Keratinocyte (primary cell): ENCODE results near the gene KRT5. TPM values are rescaled to one million over a fixed set of nuclear protein-coding genes. Genes with fewer than 3 reads are reported as not detected.
A peak's percentile ranks its signal among the peaks of the same experiment; 100 is the strongest.

Experiments
- DNase-seq: peaks from one replicate; pipeline ENCODE4 v3.0.0-alpha.2; 2011; ENCODE audit warnings: low read depth, missing footprints, low spot score
- FAIRE-seq: peaks from 2 replicates; lab custom pipeline; 2011; peaks lifted over from hg19 to GRCh38; lab: Jason Lieb, UNC
- H2AFZ ChIP-seq: 2 replicates; pipeline ENCODE4 v1.6.0; 2012; ENCODE audit warnings: low read length, control low read depth, inconsistent platforms; ENCODE audit not compliant: control insufficient read depth
- H3K27ac ChIP-seq: 2 replicates; pipeline ENCODE4 v1.5.1; 2011; ENCODE audit warnings: low read length; ENCODE audit not compliant: control insufficient read depth, insufficient read depth
- H3K27me3 ChIP-seq: 3 replicates; pipeline ENCODE4 v1.6.0; 2011; ENCODE audit warnings: low read length; ENCODE audit not compliant: control insufficient read depth, insufficient read depth; ENCODE audit errors: extremely low read depth
- H3K36me3 ChIP-seq, 2 experiments: 2 replicates in 1 of 2; 3 replicates in 1 of 2; pipeline ENCODE4 v1.5.1; 2011; ENCODE audit warnings: low read length in 2 of 2, mild to moderate bottlenecking in 1 of 2; ENCODE audit not compliant: control insufficient read depth in 2 of 2, insufficient read depth in 2 of 2; ENCODE audit errors: extremely low read depth in 1 of 2
- H3K4me1 ChIP-seq: 3 replicates; pipeline ENCODE4 v1.5.1; 2011; ENCODE audit warnings: low read length; ENCODE audit not compliant: control insufficient read depth, insufficient read depth; ENCODE audit errors: extremely low read depth
- H3K4me2 ChIP-seq: 3 replicates; pipeline ENCODE4 v1.6.0; 2011; ENCODE audit warnings: low read depth, low read length; ENCODE audit not compliant: control insufficient read depth, insufficient read depth; ENCODE audit errors: extremely low read depth
- H3K4me3 ChIP-seq, 3 experiments: fragments of 200-600 bp in 1 of 3; sonication (generic) in 1 of 3; 2 replicates in 2 of 3; 3 replicates in 1 of 3; pipeline ENCODE4 v1.5.1; 2011 to 2016; ENCODE audit warnings: low read length in 3 of 3, mild to moderate bottlenecking in 3 of 3, control low read depth in 2 of 3, inconsistent platforms in 1 of 3, low read depth in 1 of 3, mixed read lengths in 1 of 3, mixed run types in 1 of 3, moderate library complexity in 1 of 3; ENCODE audit not compliant: control insufficient read depth in 2 of 3, insufficient read depth in 2 of 3; ENCODE audit errors: extremely low read depth in 1 of 3
- H3K79me2 ChIP-seq: 2 replicates; pipeline ENCODE4 v1.6.0; 2012; ENCODE audit warnings: low read length; ENCODE audit not compliant: control insufficient read depth, insufficient read depth
- H3K9ac ChIP-seq: 3 replicates; pipeline ENCODE4 v1.6.0; 2011; ENCODE audit warnings: low read length; ENCODE audit not compliant: control insufficient read depth, insufficient read depth; ENCODE audit errors: extremely low read depth
- H3K9me1 ChIP-seq: 3 replicates; pipeline ENCODE4 v1.6.0; 2011; ENCODE audit warnings: low read length; ENCODE audit not compliant: control insufficient read depth, insufficient read depth; ENCODE audit errors: extremely low read depth
- H3K9me3 ChIP-seq: 2 replicates; pipeline ENCODE4 v1.5.1; 2012; ENCODE audit warnings: low read depth, low read length; ENCODE audit not compliant: control insufficient read depth
- H4K20me1 ChIP-seq: 3 replicates; pipeline ENCODE4 v1.6.0; 2011; ENCODE audit warnings: low read length; ENCODE audit not compliant: control insufficient read depth, insufficient read depth; ENCODE audit errors: extremely low read depth
- CTCF ChIP-seq, 3 experiments: IDR thresholded peaks in 1 of 3; conservative IDR thresholded peaks in 1 of 3; optimal IDR thresholded peaks in 1 of 3; 2 replicates in 2 of 3; 3 replicates in 1 of 3; pipeline versions ENCODE3 to v1.5.1; 2011; ENCODE audit warnings: low read length in 3 of 3, mild to moderate bottlenecking in 3 of 3, moderate library complexity in 2 of 3, control low read depth in 1 of 3, inconsistent platforms in 1 of 3; ENCODE audit not compliant: insufficient read depth in 2 of 3; ENCODE audit errors: extremely low read depth in 1 of 3
- EZH2 ChIP-seq: IDR thresholded peaks from one replicate; pipeline ENCODE4 v1.6.1; 2012; ENCODE audit warnings: inconsistent platforms, mild to moderate bottlenecking, low read length, moderate library complexity
- dilution Hi-C: fragments of 300-500 bp; cut with MboI; formaldehyde crosslinking; loops from one replicate; pipeline ENCODE4 v1.7.0; 2020; ENCODE audit warnings: low sequenced_read_pairs; ENCODE audit not compliant: extremely low pct_ligation_motif_present
- polyA plus RNA-seq, 5 experiments: library from polyadenylated mRNA; depleted of rRNA in 3 of 5; stranded (reverse) in 3 of 5; stranded (forward) in 1 of 5; unstranded in 1 of 5; fragments of >200 nt; gene quantifications; 1 replicate in 1 of 5; 2 replicates in 3 of 5; 3 replicates in 1 of 5; pipeline versions ENCODE4 v1.2.1 to v1.2.3, GENCODE V29; 2011 to 2012; ENCODE audit warnings: missing spikeins in 2 of 5, low read depth in 1 of 5, low replicate concordance in 1 of 5

The KRT5 gene
- polyA plus RNA-seq, 1 donor (not counting 4 experiments of a cell fraction or from before 2014, with no cell fraction given), result 15,814 TPM

GRCh38 chr12:52524898-52525591 is 4.9 kb upstream of the KRT5 start:
- Histone ChIP-seq H3K27me3 (no peaks in the 10 kb centered on the region), H3K9me1 (no peaks in the 10 kb centered on the region), H3K79me2 (peaks cover 1% of the 10 kb centered on the region), H3K9me3 (no peaks in the 10 kb centered on the region), H3K36me3 (no peaks in the 10 kb centered on the region), H3K4me3 (peak overlapping the region; percentile 19 to 70 (median 55)), H3K27ac (peak overlapping the region; percentile 98), H4K20me1 (peaks cover under 1% of the 10 kb centered on the region), H3K9ac (peak overlapping the region; percentile 92), H3K4me1 (peaks cover 64% of the 10 kb centered on the region), H3K4me2 (peak overlapping the region; percentile 96), H2AFZ (peak overlapping the region; percentile 36)
- TF ChIP-seq EZH2 (no peak), CTCF (optimal IDR thresholded peaks at IDR 0.05 in 1 of 3, IDR thresholded peaks at IDR 0.05 in 1 of 3, conservative IDR thresholded peaks at IDR 0.05 in 1 of 3; ENCODE audit: extremely low read depth in 1 of 3, insufficient read depth in 2 of 3, low read length in 3 of 3) (no peak)
- no peak for FAIRE-seq
- peak; percentile 75 for DNase-seq
- dilution Hi-C loops, result no loop called here

GRCh38 chr12:52524241-52524897 is 4.2 kb upstream of the KRT5 start:
- peak overlapping the region; percentile 92 for H3K9ac ChIP-seq
- H3K9me3 ChIP-seq, result no peaks in the 10 kb centered on the region
- peaks cover 0 to 4% of the 10 kb centered on the region in 2 experiments for H3K36me3 ChIP-seq
- DNase-seq (peak; percentile 75), FAIRE-seq (no peak)
- no peak overlapping the region for H2AFZ ChIP-seq
- H3K4me2 ChIP-seq, result peak overlapping the region; percentile 96
- H3K4me3 ChIP-seq, result peak overlapping the region in 2 of 3 experiments; percentile 4 to 64
- peaks cover 8% of the 10 kb centered on the region for H4K20me1 ChIP-seq
- no peaks in the 10 kb centered on the region for H3K27me3 ChIP-seq
- H3K79me2 ChIP-seq, result peaks cover 8% of the 10 kb centered on the region
- H3K9me1 ChIP-seq, result no peaks in the 10 kb centered on the region
- TF ChIP-seq CTCF (optimal IDR thresholded peaks at IDR 0.05 in 1 of 3, IDR thresholded peaks at IDR 0.05 in 1 of 3, conservative IDR thresholded peaks at IDR 0.05 in 1 of 3; ENCODE audit: extremely low read depth in 1 of 3, insufficient read depth in 2 of 3, low read length in 3 of 3) (no peak), EZH2 (no peak)
- dilution Hi-C loops, result no loop called here
- H3K27ac ChIP-seq, result peak overlapping the region; percentile 98
- H3K4me1 ChIP-seq, result peaks cover 64% of the 10 kb centered on the region
